ENCODE results near the gene ATP9A. TPM values are rescaled to one million over a fixed set of nuclear protein-coding genes. Genes with fewer than 3 reads are reported as not detected.

The ATP9A gene
- total RNA-seq, 1 donor from 2014 or later: 35.8 TPM

GRCh38 chr20:51811514-51812128 lies 43.4 kb upstream of the ATP9A start:
- Histone ChIP-seq H3K9me3 (no peaks in the 10 kb centered on the region), H3K27me3 (no peaks in the 10 kb centered on the region), H3K27ac (no peak overlapping the region), H3K36me3 (no peaks in the 10 kb centered on the region), H3K4me1 (no peaks in the 10 kb centered on the region), H3K4me3 (no peak overlapping the region)
- TF ChIP-seq POLR2A (IDR thresholded peaks at IDR 0.05) (no peak), POLR2AphosphoS5 (IDR thresholded peaks at IDR 0.05; ENCODE audit: insufficient read depth in 1 of 2, low read depth in 1 of 2) (no peak)
- TF ChIP-seq, protein P1, sequence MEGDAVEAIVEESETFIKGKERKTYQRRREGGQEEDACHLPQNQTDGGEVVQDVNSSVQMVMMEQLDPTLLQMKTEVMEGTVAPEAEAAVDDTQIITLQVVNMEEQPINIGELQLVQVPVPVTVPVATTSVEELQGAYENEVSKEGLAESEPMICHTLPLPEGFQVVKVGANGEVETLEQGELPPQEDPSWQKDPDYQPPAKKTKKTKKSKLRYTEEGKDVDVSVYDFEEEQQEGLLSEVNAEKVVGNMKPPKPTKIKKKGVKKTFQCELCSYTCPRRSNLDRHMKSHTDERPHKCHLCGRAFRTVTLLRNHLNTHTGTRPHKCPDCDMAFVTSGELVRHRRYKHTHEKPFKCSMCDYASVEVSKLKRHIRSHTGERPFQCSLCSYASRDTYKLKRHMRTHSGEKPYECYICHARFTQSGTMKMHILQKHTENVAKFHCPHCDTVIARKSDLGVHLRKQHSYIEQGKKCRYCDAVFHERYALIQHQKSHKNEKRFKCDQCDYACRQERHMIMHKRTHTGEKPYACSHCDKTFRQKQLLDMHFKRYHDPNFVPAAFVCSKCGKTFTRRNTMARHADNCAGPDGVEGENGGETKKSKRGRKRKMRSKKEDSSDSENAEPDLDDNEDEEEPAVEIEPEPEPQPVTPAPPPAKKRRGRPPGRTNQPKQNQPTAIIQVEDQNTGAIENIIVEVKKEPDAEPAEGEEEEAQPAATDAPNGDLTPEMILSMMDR (IDR thresholded peaks at IDR 0.05): no peak
- no peak for DNase-seq (ENCODE audit: extremely low spot score in 2 of 2)
- intact Hi-C loops (cut with DNase I): no loop called here

GRCh38 chr20:51811042-51811355 lies 42.8 kb upstream of the ATP9A start:
- Histone ChIP-seq H3K4me3 (no peak overlapping the region), H3K9me3 (no peaks in the 10 kb centered on the region), H3K36me3 (no peaks in the 10 kb centered on the region), H3K27ac (no peak overlapping the region), H3K27me3 (no peaks in the 10 kb centered on the region), H3K4me1 (no peaks in the 10 kb centered on the region)
- intact Hi-C loops (cut with DNase I): no loop called here
- TF ChIP-seq POLR2AphosphoS5 (IDR thresholded peaks at IDR 0.05; ENCODE audit: insufficient read depth in 1 of 2, low read depth in 1 of 2): no peak
- no peak for TF ChIP-seq POLR2A (IDR thresholded peaks at IDR 0.05)
- TF ChIP-seq, protein P1 (IDR thresholded peaks at IDR 0.05): no peak
- no peak for DNase-seq (ENCODE audit: extremely low spot score in 2 of 2)

DNA sequence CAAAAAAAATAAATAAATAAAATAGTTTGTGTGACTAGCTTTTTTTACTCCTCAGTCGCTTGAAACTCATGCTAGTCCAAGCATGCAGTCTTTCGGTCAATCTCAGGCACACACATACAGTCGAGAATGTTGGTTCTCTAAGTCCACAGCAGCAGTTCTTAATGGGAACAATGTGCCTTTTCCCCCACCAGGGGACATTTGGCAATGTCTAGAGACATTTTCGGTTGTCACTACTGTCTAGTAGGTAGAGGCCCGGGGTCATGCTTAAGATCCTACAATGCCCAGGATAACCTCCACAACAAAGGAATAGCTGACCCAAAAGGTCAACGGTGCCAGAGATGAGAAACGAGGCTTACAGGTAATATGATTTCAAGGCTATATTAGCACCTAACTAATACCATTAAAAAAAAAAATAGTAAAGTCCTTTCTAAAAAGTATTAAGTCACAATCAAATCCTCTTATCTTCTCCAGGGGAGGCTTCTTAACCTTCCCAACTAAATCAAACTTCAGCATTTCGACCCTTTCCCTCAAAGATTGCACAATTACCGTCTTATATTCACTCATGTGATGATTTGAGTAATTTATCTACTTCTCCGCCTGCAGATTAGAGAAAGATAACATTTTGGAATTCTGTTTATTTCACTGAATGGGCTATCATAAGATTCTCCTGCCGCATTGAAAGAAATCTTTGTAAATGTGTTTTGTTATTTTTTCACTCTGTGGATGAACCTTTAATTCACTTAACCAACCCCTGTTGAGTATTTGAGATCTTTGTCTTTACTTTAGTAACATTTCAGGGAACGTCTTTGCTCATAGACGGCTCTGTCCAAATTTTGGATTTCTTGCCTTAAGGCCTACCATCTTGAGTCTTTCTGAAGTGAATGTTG lies 42.2 kb upstream of the ATP9A start:
- intact Hi-C loops (cut with DNase I): no loop called here
- no peaks in the 10 kb centered on the region for H3K4me1 ChIP-seq
- H3K27ac ChIP-seq: no peak overlapping the region

GRCh38 chr20:51807720-51808250 lies 39.6 kb upstream of the ATP9A start:
- Histone ChIP-seq H3K4me3 (no peak overlapping the region), H3K9me3 (no peaks in the 10 kb centered on the region), H3K27ac (no peak overlapping the region), H3K36me3 (no peaks in the 10 kb centered on the region), H3K27me3 (no peaks in the 10 kb centered on the region), H3K4me1 (no peaks in the 10 kb centered on the region)
- no peak for DNase-seq (ENCODE audit: extremely low spot score in 2 of 2)
- intact Hi-C loops (cut with DNase I): no loop called here
- TF ChIP-seq POLR2A (IDR thresholded peaks at IDR 0.05) (no peak), POLR2AphosphoS5 (IDR thresholded peaks at IDR 0.05; ENCODE audit: insufficient read depth in 1 of 2, low read depth in 1 of 2) (no peak)
- TF ChIP-seq, protein P1 (IDR thresholded peaks at IDR 0.05): no peak

More for the DNA sequence above, 42.2 kb upstream of the ATP9A start:
- no peak for DNase-seq (ENCODE audit: extremely low spot score in 2 of 2)
- H3K4me3 ChIP-seq: no peak overlapping the region
- H3K9me3 ChIP-seq: no peaks in the 10 kb centered on the region
- H3K27me3 ChIP-seq: no peaks in the 10 kb centered on the region
- TF ChIP-seq, protein P1 (IDR thresholded peaks at IDR 0.05): no peak
- TF ChIP-seq POLR2AphosphoS5 (IDR thresholded peaks at IDR 0.05; ENCODE audit: insufficient read depth in 1 of 2, low read depth in 1 of 2): no peak
- TF ChIP-seq POLR2A (IDR thresholded peaks at IDR 0.05): no peak
- H3K36me3 ChIP-seq: no peaks in the 10 kb centered on the region
